ENCODE results near the gene EXD3. TPM values are rescaled to one million over a fixed set of nuclear protein-coding genes. Genes with fewer than 3 reads are reported as not detected.

The EXD3 gene
- polyA plus RNA-seq, 1 of the 3 experiments (the other 2 are of a cell fraction) = 11.5 TPM

DNA sequence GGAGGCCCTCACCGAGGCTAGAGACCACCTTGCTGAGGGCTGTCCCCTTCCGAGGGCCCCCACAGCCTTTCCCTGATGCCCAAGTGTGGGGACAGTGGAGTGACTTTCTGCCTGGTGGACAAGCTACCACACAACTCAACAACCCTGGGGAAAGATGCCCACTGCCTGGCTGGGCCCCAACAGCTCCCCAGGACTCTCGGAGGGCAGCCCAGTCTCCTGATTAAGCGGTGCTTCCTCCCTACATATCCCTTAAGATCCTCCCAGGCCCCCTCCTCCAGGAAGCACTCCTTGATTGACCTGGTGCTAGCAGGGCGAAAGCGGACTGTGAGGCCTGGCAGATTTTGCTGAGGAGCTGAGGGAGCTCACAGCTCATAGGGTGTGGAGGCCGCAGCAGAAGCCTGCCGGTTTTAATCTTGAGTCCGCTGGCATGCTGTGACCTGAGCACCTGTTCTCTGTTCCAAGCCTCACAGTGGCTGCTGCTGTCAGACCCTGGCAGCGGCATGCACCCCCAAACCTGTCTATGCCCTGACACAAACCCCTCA is 34.0 kb upstream of the EXD3 start:
- Histone ChIP-seq H2AFZ (ENCODE audit: low read depth) (no peak overlapping the region), H3K4me2 (peak overlapping the region; percentile 98; the same call in 1 of the 2 replicates), H3K9me2 (no peaks in the 10 kb centered on the region), H3K9ac (no peak overlapping the region), H3K4me3 (ENCODE audit: low read depth in 2 of 2, low read length in 1 of 2) (no peak overlapping the region), H3K4me1 (ENCODE audit: control insufficient read depth in 1 of 2, insufficient read depth in 2 of 2, low read depth in 1 of 2, low read length in 1 of 2) (peaks cover 18 to 51% of the 10 kb centered on the region in 2 experiments), H3K9me3 (no peaks in the 10 kb centered on the region), H3F3A (replicated peaks; ENCODE audit: insufficient read depth) (no peaks in the 10 kb centered on the region), H3K79me2 (ENCODE audit: insufficient read depth) (peaks cover 10% of the 10 kb centered on the region; the same call in 1 of the 2 replicates), H4K20me1 (ENCODE audit: insufficient read depth) (peaks cover 16% of the 10 kb centered on the region), H3K27me3 (ENCODE audit: insufficient read depth) (no peaks in the 10 kb centered on the region), H3K36me3 (replicated peaks in 1 of 2; ENCODE audit: control insufficient read depth in 1 of 2, insufficient read depth in 2 of 2, low read length in 1 of 2) (peaks cover 0 to 34% of the 10 kb centered on the region in 2 experiments), H3K27ac (ENCODE audit: low read depth in 2 of 2, low read length in 1 of 2) (peak overlapping the region in 1 of 2 experiments; percentile 39; a peak in 1 of 4 replicates)
- TF ChIP-seq SIN3A (IDR thresholded peaks at IDR 0.05; ENCODE audit: borderline replicate concordance, low read depth, low read length) (no peak), JUND (IDR thresholded peaks at IDR 0.05) (no peak), FOXJ3 (CRISPR knock-in tag; IDR thresholded peaks at IDR 0.05) (no peak), ELF1 (IDR thresholded peaks at IDR 0.05) (no peak), FOSL2 (IDR thresholded peaks at IDR 0.05; ENCODE audit: borderline replicate concordance, low read depth) (no peak), REST (IDR thresholded peaks at IDR 0.05; ENCODE audit: low read depth, low read length) (no peak), GATA2 (CRISPR knock-in tag; IDR thresholded peaks at IDR 0.05) (no peak), NFIC (IDR thresholded peaks at IDR 0.05; ENCODE audit: borderline replicate concordance) (no peak), FOXM1 (IDR thresholded peaks at IDR 0.05; ENCODE audit: low read depth) (no peak), MEF2A (IDR thresholded peaks at IDR 0.05; ENCODE audit: borderline replicate concordance, low read depth) (no peak), TCF12 (IDR thresholded peaks at IDR 0.05) (no peak), POLR2AphosphoS5 (IDR thresholded peaks at IDR 0.05; ENCODE audit: low read depth, low read length) (no peak), MAX (IDR thresholded peaks at IDR 0.05; ENCODE audit: low read depth) (no peak)
- TF ChIP-seq, protein P1, sequence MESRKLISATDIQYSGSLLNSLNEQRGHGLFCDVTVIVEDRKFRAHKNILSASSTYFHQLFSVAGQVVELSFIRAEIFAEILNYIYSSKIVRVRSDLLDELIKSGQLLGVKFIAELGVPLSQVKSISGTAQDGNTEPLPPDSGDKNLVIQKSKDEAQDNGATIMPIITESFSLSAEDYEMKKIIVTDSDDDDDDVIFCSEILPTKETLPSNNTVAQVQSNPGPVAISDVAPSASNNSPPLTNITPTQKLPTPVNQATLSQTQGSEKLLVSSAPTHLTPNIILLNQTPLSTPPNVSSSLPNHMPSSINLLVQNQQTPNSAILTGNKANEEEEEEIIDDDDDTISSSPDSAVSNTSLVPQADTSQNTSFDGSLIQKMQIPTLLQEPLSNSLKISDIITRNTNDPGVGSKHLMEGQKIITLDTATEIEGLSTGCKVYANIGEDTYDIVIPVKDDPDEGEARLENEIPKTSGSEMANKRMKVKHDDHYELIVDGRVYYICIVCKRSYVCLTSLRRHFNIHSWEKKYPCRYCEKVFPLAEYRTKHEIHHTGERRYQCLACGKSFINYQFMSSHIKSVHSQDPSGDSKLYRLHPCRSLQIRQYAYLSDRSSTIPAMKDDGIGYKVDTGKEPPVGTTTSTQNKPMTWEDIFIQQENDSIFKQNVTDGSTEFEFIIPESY (IDR thresholded peaks at IDR 0.05; ENCODE audit: borderline replicate concordance, low read depth) = no peak
- DNase-seq = no peak
- 98% methylated on average over 6 of the region's 10 CpGs for WGBS (ENCODE audit: low lambda C conversion rate)
- ChIA-PET CTCF (interaction anchor here (1.8 to 5.7 kb wide), 3 partner anchors 12 to 170 kb away, joined by 6 to 53 read pairs (median 12); partner anchors contain the start of genes ENTPD8, EXD3 and NOXA1), POLR2A (no interaction called here)

Measured in SK-N-SH (cell line).